K562 (cell line): Measurements from ENCODE around the gene SYT17. TPM values are rescaled to one million over a fixed set of nuclear protein-coding genes. Genes with fewer than 3 reads are reported as not detected.

Experiments
- AFF1 ChIP-seq, 2 experiments: fragments of 450-650 bp; IDR thresholded peaks; 2 replicates each; pipeline ENCODE4 v1.6.1; 2018; ENCODE audit warnings: mild to moderate bottlenecking in 2 of 2, low read depth in 1 of 2; ENCODE audit not compliant: partially characterized antibody in 2 of 2
- ARID1B ChIP-seq: fragments of 450-650 bp; IDR thresholded peaks from 2 replicates; pipeline ENCODE4 v1.6.1; 2016; ENCODE audit warnings: antibody characterized with exemption, mild to moderate bottlenecking, inconsistent platforms
- GABPA ChIP-seq: fragments of 200-800 bp; sonication (Bioruptor generic); conservative IDR thresholded peaks from 2 replicates; pipeline ENCODE4 v1.6.1; 2016; ENCODE audit warnings: low read depth, missing genetic modification characterization, missing compliant biosample characterization
- HMBOX1 ChIP-seq: sonication (generic); IDR thresholded peaks from 2 replicates; pipeline ENCODE4 v1.6.1; 2016
- JUND ChIP-seq, 2 experiments: IDR thresholded peaks; 2 replicates in 1 of 2; 3 replicates in 1 of 2; pipeline ENCODE4 v1.6.1; 2011; ENCODE audit warnings: borderline replicate concordance in 2 of 2, low read depth in 2 of 2, low read length in 2 of 2, improper control_type of control experiment in 1 of 2, missing biosample characterization in 1 of 2, missing genetic modification characterization in 1 of 2, missing genetic modification reagents in 1 of 2
- LARP7 ChIP-seq: fragments of 450-650 bp; IDR thresholded peaks from 2 replicates; pipeline ENCODE4 v1.6.1; 2016
- MTA1 ChIP-seq: fragments of 450-650 bp; IDR thresholded peaks from 2 replicates; pipeline ENCODE4 v1.6.1; 2017; ENCODE audit warnings: borderline replicate concordance
- NELFE ChIP-seq: IDR thresholded peaks from 2 replicates; pipeline ENCODE4 v1.6.1; 2011; ENCODE audit warnings: mild to moderate bottlenecking; ENCODE audit not compliant: insufficient read depth, insufficient read length
- NFE2L1 ChIP-seq: fragments of 450-650 bp; IDR thresholded peaks from 2 replicates; pipeline ENCODE4 v1.6.1; 2016; ENCODE audit warnings: missing genetic modification characterization, low read depth, mild to moderate bottlenecking, missing compliant biosample characterization, moderate library complexity, borderline replicate concordance
- PHF8 ChIP-seq: fragments of 200-600 bp; sonication (generic); IDR thresholded peaks from 2 replicates; pipeline ENCODE4 v1.6.1; 2012; ENCODE audit warnings: mixed run types, mild to moderate bottlenecking, inconsistent platforms, low read length, moderate library complexity, borderline replicate concordance
- SMARCE1 ChIP-seq: fragments of 450-650 bp; IDR thresholded peaks from 2 replicates; pipeline ENCODE4 v1.7.1; 2016; ENCODE audit warnings: mild to moderate bottlenecking
- TAF1 ChIP-seq: IDR thresholded peaks from 2 replicates; pipeline ENCODE4 v1.6.1; 2011; ENCODE audit warnings: mild to moderate bottlenecking, low read length, moderate library complexity; ENCODE audit not compliant: insufficient read depth, control insufficient read depth, severe bottlenecking; ENCODE audit errors: extremely low read depth
- ZBTB11 ChIP-seq, 3 experiments: fragments of 200-800 bp in 1 of 3; fragments of 250-450 bp in 1 of 3; fragments of 450-650 bp in 1 of 3; sonication (Bioruptor Pico) in 1 of 3; sonication (Bioruptor generic) in 1 of 3; formaldehyde crosslinking in 1 of 3; IDR thresholded peaks; 2 replicates each; pipeline versions ENCODE4 v1.6.1 to v1.8.0; 2016 to 2022; ENCODE audit warnings: mild to moderate bottlenecking in 2 of 3, missing genetic modification characterization in 2 of 3, missing compliant biosample characterization in 1 of 3, moderate library complexity in 1 of 3
- ZNF639 ChIP-seq, 2 experiments: fragments of 200-800 bp in 1 of 2; sonication (Bioruptor generic) in 1 of 2; sonication (generic) in 1 of 2; formaldehyde crosslinking in 1 of 2; IDR thresholded peaks in 1 of 2; conservative IDR thresholded peaks in 1 of 2; 2 replicates each; pipeline versions ENCODE4 v1.5.0 to v1.6.1; 2016 to 2020; ENCODE audit warnings: missing compliant biosample characterization in 1 of 2, missing genetic modification characterization in 1 of 2, missing genetic modification reagents in 1 of 2
- ZNF717 ChIP-seq: fragments of 250-450 bp; sonication (Bioruptor Pico); IDR thresholded peaks from 2 replicates; pipeline ENCODE4 v1.5.0; 2021
- polyA plus RNA-seq, 8 experiments: library from polyadenylated mRNA; depleted of rRNA in 4 of 8; stranded (reverse) in 5 of 8; unstranded in 3 of 8; fragments of >200 nt; fragmentation: Nextera tagmentation in 2 of 8; fragmentation: Illumina TruSeq in 1 of 8; extraction: Ambion mirVana in 2 of 8; extraction: Trizol in 1 of 8; gene quantifications; 2 replicates each; pipeline versions ENCODE4 v1.2.1 to v1.2.3, GENCODE V29; 2011 to 2014; ENCODE audit warnings: inconsistent platforms in 1 of 8, missing spikeins in 1 of 8
- total RNA-seq, 7 experiments: library from RNA; depleted of rRNA in 6 of 7; stranded (reverse); fragments of >200 nt in 6 of 7; fragmentation: Illumina TruSeq in 2 of 7; extraction: Trizol in 2 of 7; gene quantifications; 2 replicates each; pipeline versions ENCODE4 v1.2.1 to v1.2.3, GENCODE V29; 2011 to 2021; ENCODE audit warnings: low replicate concordance in 1 of 7

SYT17 gene
- total and polyA plus RNA-seq, 9 of the 15 experiments (the other 6 are each of a cell fraction or from before 2014, with no cell fraction given): not detected

- TF ChIP-seq HMBOX1 (peak; percentile 93), PHF8 (no peak), ARID1B (peak; percentile 80), NFE2L1 (tag) (peak; percentile 67; the same call in 1 of the 2 replicates), SMARCE1 (peak; percentile 85), JUND (IDR thresholded peaks at IDR 0.05; ENCODE audit: borderline replicate concordance, low read depth, low read length) (peak; percentile 89), JUND (tag; IDR thresholded peaks at IDR 0.05; ENCODE audit: borderline replicate concordance, low read depth, low read length) (peak; percentile 80; the same call in 1 of the 3 replicates), NELFE (no peak), ZNF639 (CRISPR knock-in tag; conservative IDR thresholded peaks at IDR 0.05 in 1 of 2, IDR thresholded peaks at IDR 0.05 in 1 of 2) (peak in 1 of 2 experiments; percentile 76; a peak in 1 of 4 replicates), MTA1 (peak; percentile 72), ZNF717 (CRISPR knock-in tag) (no peak), TAF1 (peak; percentile 27), AFF1 (IDR thresholded peaks at IDR 0.05; ENCODE audit: low read depth in 1 of 2, partially characterized antibody in 2 of 2) (peak in 1 of 2 experiments; percentile 52), ZBTB11 (CRISPR knock-in tag; IDR thresholded peaks at IDR 0.05) (peak in 1 of 3 experiments; percentile 10; a peak in 1 of 6 replicates), LARP7 (0 out of 2 replicates have a peak, but pooled peaks have one; percentile 36), GABPA (tag) (peak; percentile 40)
Measured at GRCh38 chr16:19118938-19119431, 49.1 kb upstream of the SYT17 start (continued).
